GM13977 (cell line): ENCODE data around the gene AHCY.
"Not testable (repeated sequence)": the region's sequence is repeated elsewhere in the genome, so short reads cannot be mapped to it uniquely, and the experiment has no call there.

Source experiments
- DNase-seq: peaks from one replicate; pipeline ENCODE4 v3.0.0; 2012; ENCODE audit warnings: low spot score
- in situ Hi-C: fragments of 300-500 bp; cut with MboI; formaldehyde crosslinking; loops from one replicate; pipeline ENCODE4 v1.12.0; 2022; ENCODE audit warnings: low sequenced_read_pairs, low pct_unique_long_range_greater_than_20kb, mixed read lengths, inconsistent platforms; ENCODE audit not compliant: unreplicated experiment
- TF ChIP-seq, protein P1 (sequence below): IDR thresholded peaks from 2 replicates; pipeline ENCODE4 v1.5.1; 2012; ENCODE audit warnings: mild to moderate bottlenecking, control low read depth; ENCODE audit not compliant: insufficient read depth; ENCODE audit errors: extremely low read depth, missing control alignments

The AHCY gene

DNA sequence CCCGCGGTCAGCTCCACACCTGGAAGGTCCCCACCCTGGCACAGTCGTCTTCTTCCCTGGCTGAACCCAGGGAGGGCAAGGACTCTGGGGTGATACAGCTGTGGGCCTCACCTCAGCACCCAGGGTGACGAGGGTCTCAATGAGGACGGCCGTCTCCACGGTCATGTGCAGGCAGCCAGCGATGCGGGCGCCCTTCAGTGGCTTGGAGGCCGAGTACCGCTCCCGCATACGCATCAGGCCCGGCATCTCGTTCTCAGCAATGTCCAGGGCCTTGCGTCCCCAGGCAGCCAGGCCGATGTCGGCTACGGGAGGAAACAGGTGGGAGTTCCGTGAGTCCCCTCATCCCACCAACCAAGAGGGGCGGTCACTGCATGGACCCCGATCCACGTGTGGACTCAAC is 7.9 kb downstream of the AHCY start:
- in situ Hi-C loops: no loop called here
- DNase-seq: no peak
- TF ChIP-seq, protein P1, sequence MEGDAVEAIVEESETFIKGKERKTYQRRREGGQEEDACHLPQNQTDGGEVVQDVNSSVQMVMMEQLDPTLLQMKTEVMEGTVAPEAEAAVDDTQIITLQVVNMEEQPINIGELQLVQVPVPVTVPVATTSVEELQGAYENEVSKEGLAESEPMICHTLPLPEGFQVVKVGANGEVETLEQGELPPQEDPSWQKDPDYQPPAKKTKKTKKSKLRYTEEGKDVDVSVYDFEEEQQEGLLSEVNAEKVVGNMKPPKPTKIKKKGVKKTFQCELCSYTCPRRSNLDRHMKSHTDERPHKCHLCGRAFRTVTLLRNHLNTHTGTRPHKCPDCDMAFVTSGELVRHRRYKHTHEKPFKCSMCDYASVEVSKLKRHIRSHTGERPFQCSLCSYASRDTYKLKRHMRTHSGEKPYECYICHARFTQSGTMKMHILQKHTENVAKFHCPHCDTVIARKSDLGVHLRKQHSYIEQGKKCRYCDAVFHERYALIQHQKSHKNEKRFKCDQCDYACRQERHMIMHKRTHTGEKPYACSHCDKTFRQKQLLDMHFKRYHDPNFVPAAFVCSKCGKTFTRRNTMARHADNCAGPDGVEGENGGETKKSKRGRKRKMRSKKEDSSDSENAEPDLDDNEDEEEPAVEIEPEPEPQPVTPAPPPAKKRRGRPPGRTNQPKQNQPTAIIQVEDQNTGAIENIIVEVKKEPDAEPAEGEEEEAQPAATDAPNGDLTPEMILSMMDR: no peak

DNA sequence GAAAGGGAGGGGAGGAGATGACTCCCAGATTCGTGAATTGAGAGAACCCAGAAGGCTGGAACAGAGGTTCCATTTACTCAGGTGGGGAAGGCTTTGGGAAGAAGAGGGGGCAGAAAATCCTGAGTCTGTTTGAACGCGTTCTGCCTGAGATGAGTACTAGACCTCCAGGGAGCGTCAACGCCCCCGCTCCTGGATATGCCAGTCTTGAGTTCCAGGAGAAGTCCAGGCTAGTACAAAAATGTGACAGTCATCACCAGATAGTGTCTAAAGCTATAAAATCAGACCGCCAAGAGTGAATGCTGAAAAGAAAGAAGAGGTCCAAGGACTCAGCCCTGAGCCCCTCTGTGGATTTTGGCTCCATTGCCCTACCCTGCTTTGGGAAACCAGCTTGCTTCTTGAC is 8.6 kb downstream of the AHCY start:
- no peak for DNase-seq
- TF ChIP-seq, protein P1: no peak
- in situ Hi-C loops: no loop called here

DNA sequence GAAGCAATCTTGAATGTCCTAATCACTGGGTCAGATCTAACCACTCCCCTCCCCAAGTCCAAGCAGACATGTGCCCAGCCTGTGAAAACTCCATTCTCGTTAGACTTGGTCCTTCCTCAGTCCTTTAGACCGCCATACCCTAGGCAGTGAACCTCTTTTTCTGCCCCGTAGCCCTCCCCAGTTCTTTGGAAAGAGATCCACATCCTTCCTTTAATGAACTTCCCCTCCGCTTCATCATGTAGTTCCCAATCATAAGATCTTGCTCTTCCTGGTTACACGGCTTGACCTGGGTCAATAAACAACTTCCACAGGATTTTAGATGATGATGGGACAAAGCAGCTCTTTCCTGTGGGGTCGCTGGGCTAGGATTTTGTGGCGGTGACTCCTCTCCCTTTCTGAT is 9.6 kb downstream of the AHCY start:
- TF ChIP-seq, protein P1: no peak
- in situ Hi-C loops: no loop called here

DNA sequence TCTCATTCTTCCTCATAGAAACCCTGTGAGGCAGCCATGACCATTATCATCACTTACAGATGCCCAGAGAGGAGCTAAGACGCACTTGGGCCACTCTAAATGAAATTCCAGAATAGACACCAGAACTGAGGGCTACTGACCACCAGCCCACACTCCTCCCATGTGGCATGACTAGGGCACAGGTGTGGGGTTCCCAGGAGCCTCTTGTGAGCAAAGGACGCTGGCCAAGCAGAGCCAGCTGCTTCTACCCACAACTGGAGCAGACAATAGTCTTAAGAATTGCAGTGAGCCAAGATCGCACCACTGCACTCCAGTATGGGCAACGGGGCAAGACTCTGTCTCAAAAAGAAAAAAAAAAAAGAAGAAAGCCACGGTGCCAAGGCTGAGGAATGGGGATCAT is 10.0 kb downstream of the AHCY start:
- TF ChIP-seq, protein P1: no peak
- in situ Hi-C loops: no loop called here
- DNase-seq: no peak

More for the DNA sequence above, 9.6 kb downstream of the AHCY start:
- no peak for DNase-seq

DNA sequence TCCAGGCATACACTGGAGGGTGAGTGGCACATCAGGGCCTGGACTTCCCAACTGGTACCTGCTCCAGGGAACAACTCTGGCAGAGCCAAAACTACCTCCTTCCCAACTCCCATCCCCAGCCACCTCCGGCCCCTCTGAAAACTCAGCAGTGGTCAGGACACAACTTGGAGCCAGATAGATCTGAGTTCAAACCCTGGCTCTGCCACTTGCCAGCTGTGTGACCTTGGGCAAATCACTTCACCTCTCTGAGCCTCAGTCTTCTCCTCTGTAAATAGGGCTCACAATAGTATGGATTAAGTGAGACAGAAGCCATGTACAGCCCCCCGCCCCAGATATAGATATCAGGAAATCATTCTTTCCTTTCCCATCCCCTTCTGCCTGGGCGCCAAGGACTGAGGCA is 10.7 kb downstream of the AHCY start:
- TF ChIP-seq, protein P1: no peak
- in situ Hi-C loops: no loop called here
- no peak for DNase-seq

DNA sequence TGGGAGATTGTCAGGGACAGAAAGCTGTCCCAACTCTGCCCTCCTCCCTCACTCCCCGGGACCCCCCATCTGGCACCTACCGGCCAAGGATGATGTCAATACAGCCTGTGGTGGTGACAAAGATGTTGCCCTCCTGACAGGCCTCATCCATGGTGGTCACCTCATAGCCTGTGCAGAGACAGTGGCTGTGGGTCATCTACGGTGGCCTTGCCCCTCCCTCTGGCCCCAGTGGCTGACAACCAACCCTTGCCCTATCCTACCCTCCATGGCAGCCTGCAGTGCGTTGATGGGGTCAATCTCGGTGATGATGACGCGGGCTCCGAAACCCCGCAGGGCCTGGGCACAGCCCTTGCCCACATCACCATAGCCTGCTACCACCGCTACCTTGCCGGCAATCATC is 12.7 kb downstream of the AHCY start:
- no peak for DNase-seq
- in situ Hi-C loops: no loop called here
- TF ChIP-seq, protein P1: no peak

DNA sequence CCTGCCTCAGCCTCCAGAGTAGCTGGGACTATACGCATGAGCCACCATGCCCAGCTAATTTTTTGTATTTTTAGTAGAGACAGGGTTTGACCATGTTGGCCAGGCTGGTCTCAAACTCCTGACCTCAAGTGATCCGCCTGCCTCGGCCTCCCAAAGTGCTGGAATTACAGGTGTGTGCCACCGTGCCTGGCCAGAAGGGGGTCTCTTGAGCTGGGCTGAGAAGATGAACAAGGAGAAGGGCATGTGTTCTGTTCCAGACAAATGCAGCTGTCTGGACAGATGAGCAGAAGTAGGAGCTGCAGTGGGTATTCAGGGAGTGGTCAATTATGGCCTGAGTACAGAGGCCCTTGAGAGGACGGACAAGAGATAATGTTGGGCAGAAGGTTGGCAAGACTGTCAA is 15.7 kb downstream of the AHCY start:
- DNase-seq, in situ Hi-C loops: not testable (repeated sequence)
